Type B pancreatic cell (in vitro differentiated cells): ENCODE measurements around the gene FLRT2. TPM values are rescaled to one million over a fixed set of nuclear protein-coding genes. Genes with fewer than 3 reads are reported as not detected.

Experiments used
- DNase-seq: peaks from one replicate; pipeline ENCODE4 v3.0.0; 2021; ENCODE audit warnings: mixed read lengths; ENCODE audit not compliant: unreplicated experiment; ENCODE audit errors: extremely low spot score
- H3K27ac Mint-ChIP-seq: 2 replicates; pipeline ENCODE4 v1.8.0; 2021; ENCODE audit warnings: mild to moderate bottlenecking, mixed read lengths
- H3K27me3 Mint-ChIP-seq: 2 replicates; pipeline ENCODE4 v1.8.0; 2021; ENCODE audit warnings: mixed read lengths
- H3K36me3 Mint-ChIP-seq: 2 replicates; pipeline ENCODE4 v1.8.0; 2021; ENCODE audit warnings: mixed read lengths
- H3K4me1 Mint-ChIP-seq: one replicate; pipeline ENCODE4 v1.8.0; 2021; ENCODE audit warnings: mixed read lengths; ENCODE audit not compliant: unreplicated experiment
- H3K4me3 Mint-ChIP-seq: 2 replicates; pipeline ENCODE4 v1.8.0; 2021; ENCODE audit warnings: mild to moderate bottlenecking, mixed read lengths
- H3K9me3 Mint-ChIP-seq: 2 replicates; pipeline ENCODE4 v1.8.0; 2021; ENCODE audit warnings: mixed read lengths
- CTCF ChIP-seq: fragments of 200-600 bp; sonication (generic); conservative IDR thresholded peaks from 2 replicates; pipeline ENCODE4 v1.5.0; 2021; ENCODE audit warnings: antibody characterized with exemption, mild to moderate bottlenecking
- total RNA-seq: library from RNA; stranded (reverse); gene quantifications from 2 replicates; pipeline ENCODE4 v1.2.1, GENCODE V29; 2021; ENCODE audit warnings: low replicate concordance

FLRT2 gene
- total RNA-seq, 1 donor from 2014 or later: 127 TPM

- TF ChIP-seq CTCF: no peak
- peaks cover 7% of the 10 kb centered on the region for H3K9me3 Mint-ChIP-seq
- peaks cover 50% of the 10 kb centered on the region for H3K36me3 Mint-ChIP-seq
- H3K4me3 Mint-ChIP-seq: no peak overlapping the region
- no peaks in the 10 kb centered on the region for H3K27me3 Mint-ChIP-seq
- no peak for DNase-seq
- no peaks in the 10 kb centered on the region for H3K4me1 Mint-ChIP-seq
- no peak overlapping the region for H3K27ac Mint-ChIP-seq
These were observed 24.2 kb downstream of the FLRT2 start for GRCh38 chr14:85554106-85554505.

GRCh38 chr14:85556267-85556666 is 26.3 kb downstream of the FLRT2 start:
- H3K9me3 Mint-ChIP-seq: peaks cover 11% of the 10 kb centered on the region
- H3K27me3 Mint-ChIP-seq: peaks cover 8% of the 10 kb centered on the region
- H3K4me3 Mint-ChIP-seq: no peak overlapping the region
- H3K27ac Mint-ChIP-seq: no peak overlapping the region
- TF ChIP-seq CTCF: no peak
- no peaks in the 10 kb centered on the region for H3K4me1 Mint-ChIP-seq
- H3K36me3 Mint-ChIP-seq: peaks cover 56% of the 10 kb centered on the region
- no peak for DNase-seq

GRCh38 chr14:85558505-85558904 is 28.6 kb downstream of the FLRT2 start:
- H3K36me3 Mint-ChIP-seq: peaks cover 51% of the 10 kb centered on the region

DNA sequence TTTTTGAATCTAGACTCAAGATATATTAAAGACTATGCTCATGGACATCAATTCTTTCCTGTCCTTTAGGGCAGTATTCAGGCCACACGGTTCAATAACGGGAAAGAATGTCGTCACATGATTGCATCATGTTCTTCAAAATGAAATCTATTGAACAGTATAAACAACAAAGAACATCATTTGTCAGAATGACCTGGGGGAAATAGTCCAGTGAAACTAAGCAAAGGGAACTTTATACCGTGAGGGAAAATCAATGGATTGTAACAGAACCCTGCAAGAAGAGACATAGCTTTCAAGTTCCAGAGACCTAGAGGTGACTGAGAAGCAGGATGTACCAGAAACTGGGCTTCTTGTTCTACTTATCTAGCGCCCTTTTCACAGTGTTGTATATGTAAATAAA is 32.7 kb downstream of the FLRT2 start:
- Mint-ChIP-seq H3K36me3 (peaks cover 47% of the 10 kb centered on the region), H3K27ac (no peak overlapping the region), H3K27me3 (peaks cover 15% of the 10 kb centered on the region), H3K9me3 (peaks cover 11% of the 10 kb centered on the region), H3K4me1 (peaks cover 11% of the 10 kb centered on the region), H3K4me3 (no peak overlapping the region)
- TF ChIP-seq CTCF: no peak
- DNase-seq: no peak

More at GRCh38 chr14:85558505-85558904, 28.6 kb downstream of the FLRT2 start:
- TF ChIP-seq CTCF: no peak
- H3K4me1 Mint-ChIP-seq: no peaks in the 10 kb centered on the region
- no peak for DNase-seq
- no peak overlapping the region for H3K4me3 Mint-ChIP-seq
- peaks cover 15% of the 10 kb centered on the region for H3K9me3 Mint-ChIP-seq
- H3K27ac Mint-ChIP-seq: no peak overlapping the region
- peaks cover 15% of the 10 kb centered on the region for H3K27me3 Mint-ChIP-seq

GRCh38 chr14:85564841-85565527 is 35.0 kb downstream of the FLRT2 start:
- Mint-ChIP-seq H3K4me3 (no peak overlapping the region), H3K27ac (no peak overlapping the region)
- no peak for DNase-seq

More at GRCh38 chr14:85564841-85565527, 35.0 kb downstream of the FLRT2 start:
- peaks cover 46% of the 10 kb centered on the region for H3K36me3 Mint-ChIP-seq
- H3K9me3 Mint-ChIP-seq: peaks cover 11% of the 10 kb centered on the region
- TF ChIP-seq CTCF: no peak
- peaks cover 13% of the 10 kb centered on the region for H3K27me3 Mint-ChIP-seq
- H3K4me1 Mint-ChIP-seq: peaks cover 11% of the 10 kb centered on the region
